GM21381 (cell line): ENCODE results near the gene TXNL4B.

Experiments
- ATAC-seq: cut with Tn5 transposase; IDR thresholded peaks from one replicate; pipeline ENCODE4 v1.9.1; 2021; ENCODE audit warnings: mild to moderate bottlenecking, moderate library complexity; ENCODE audit not compliant: unreplicated experiment

Gene TXNL4B

DNA sequence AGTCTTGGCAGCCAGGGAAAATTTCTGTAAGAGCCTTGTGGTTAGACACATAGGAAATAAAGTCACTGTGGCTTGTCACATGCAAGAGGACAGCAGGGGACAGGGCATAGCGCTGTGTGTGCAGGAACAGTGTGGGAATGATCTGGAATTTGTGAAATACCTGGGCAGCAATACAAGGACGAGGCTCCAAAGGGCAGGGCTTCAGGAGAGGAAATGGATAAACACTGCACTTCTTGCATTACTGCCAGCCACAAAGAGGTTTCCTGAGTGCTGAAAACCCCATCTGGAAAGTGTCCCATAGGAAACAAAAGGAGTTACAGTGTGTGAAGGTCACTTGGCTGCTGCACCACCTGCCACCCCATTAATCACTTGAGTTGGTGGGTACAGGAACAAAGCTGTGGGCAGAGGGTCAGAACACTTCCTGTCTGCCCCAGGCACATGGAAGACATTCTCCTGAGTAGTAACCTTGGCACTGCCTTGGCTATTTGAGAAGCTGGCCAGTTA, 51.2 kb downstream of the TXNL4B start:
- no peak for ATAC-seq

DNA sequence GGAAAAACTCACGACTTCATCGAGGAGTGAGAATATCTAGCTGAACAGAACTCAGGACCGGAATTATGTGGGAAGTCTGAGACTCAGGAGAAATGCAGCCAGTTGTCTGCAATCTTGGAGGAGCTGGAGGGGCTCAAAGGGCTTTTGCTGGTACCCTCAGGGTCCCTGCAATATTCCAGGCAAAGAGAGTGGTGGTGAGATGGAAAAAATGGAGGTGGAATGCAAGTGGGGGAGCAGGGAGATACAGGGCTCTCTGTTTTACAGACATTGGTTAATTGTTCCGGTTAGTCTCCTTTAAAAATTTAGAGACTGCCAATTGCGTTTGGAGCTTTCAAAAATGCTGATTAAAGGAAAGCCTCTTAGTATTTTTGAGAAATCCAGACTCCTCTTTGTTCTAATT, 57.3 kb downstream of the TXNL4B start:
- ATAC-seq, result no peak
